HepG2 (cell line): ENCODE data around the gene STUB1. TPM values are rescaled to one million over a fixed set of nuclear protein-coding genes. Genes with fewer than 3 reads are reported as not detected.

ENCODE experiments used
- ARID4A ChIP-seq: sonication (generic); formaldehyde crosslinking; IDR thresholded peaks from 2 replicates; pipeline ENCODE4 v1.5.0; 2020; ENCODE audit warnings: mild to moderate bottlenecking, missing genetic modification reagents, borderline replicate concordance
- DZIP1 ChIP-seq: sonication (generic); formaldehyde crosslinking; IDR thresholded peaks from 2 replicates; pipeline ENCODE4 v1.5.0; 2020; ENCODE audit warnings: mild to moderate bottlenecking, missing genetic modification reagents
- FLYWCH1 ChIP-seq: sonication (generic); formaldehyde crosslinking; IDR thresholded peaks from 2 replicates; pipeline ENCODE4 v1.8.1; 2023; ENCODE audit warnings: mild to moderate bottlenecking, missing genetic modification reagents
- HDAC1 ChIP-seq: sonication (generic); formaldehyde crosslinking; IDR thresholded peaks from 2 replicates; pipeline ENCODE4 v1.5.1; 2020; ENCODE audit warnings: mild to moderate bottlenecking, missing genetic modification reagents
- HOXA9 ChIP-seq: sonication (generic); formaldehyde crosslinking; IDR thresholded peaks from 2 replicates; pipeline ENCODE4 v1.8.1; 2022; ENCODE audit warnings: missing genetic modification reagents, mild to moderate bottlenecking, moderate library complexity, borderline replicate concordance
- KDM5B ChIP-seq: sonication (generic); formaldehyde crosslinking; IDR thresholded peaks from 2 replicates; pipeline ENCODE4 v1.4.0; 2020; ENCODE audit warnings: missing genetic modification reagents, mild to moderate bottlenecking, borderline replicate concordance
- KLF13 ChIP-seq: sonication (generic); formaldehyde crosslinking; IDR thresholded peaks from 2 replicates; pipeline ENCODE4 v1.4.0; 2020; ENCODE audit warnings: mild to moderate bottlenecking, missing genetic modification reagents
- KMT2A ChIP-seq: sonication (generic); formaldehyde crosslinking; IDR thresholded peaks from 2 replicates; pipeline ENCODE4 v1.4.0; 2020; ENCODE audit warnings: missing genetic modification reagents
- MLLT10 ChIP-seq: sonication (generic); formaldehyde crosslinking; IDR thresholded peaks from 2 replicates; pipeline ENCODE4 v1.4.0; 2020; ENCODE audit warnings: missing genetic modification reagents
- RARG ChIP-seq: sonication (generic); formaldehyde crosslinking; IDR thresholded peaks from 2 replicates; pipeline ENCODE4 v1.4.0; 2020; ENCODE audit warnings: low read depth, mild to moderate bottlenecking, missing genetic modification reagents
- SCMH1 ChIP-seq: sonication (generic); formaldehyde crosslinking; IDR thresholded peaks from 2 replicates; pipeline ENCODE4 v1.9.0; 2021; ENCODE audit warnings: missing genetic modification reagents, mild to moderate bottlenecking, borderline replicate concordance
- SNAI1 ChIP-seq: sonication (generic); formaldehyde crosslinking; IDR thresholded peaks from 2 replicates; pipeline ENCODE4 v1.5.0; 2020; ENCODE audit warnings: mild to moderate bottlenecking, missing genetic modification reagents, borderline replicate concordance
- WIZ ChIP-seq: sonication (generic); formaldehyde crosslinking; IDR thresholded peaks from 2 replicates; pipeline ENCODE4 v1.5.1; 2020; ENCODE audit warnings: mild to moderate bottlenecking, missing genetic modification reagents
- ZBTB21 ChIP-seq: sonication (generic); formaldehyde crosslinking; IDR thresholded peaks from 2 replicates; pipeline ENCODE4 v1.4.0; 2020; ENCODE audit warnings: missing genetic modification reagents
- ZNF101 ChIP-seq: sonication (generic); formaldehyde crosslinking; IDR thresholded peaks from 2 replicates; pipeline ENCODE4 v1.4.0; 2020; ENCODE audit warnings: mild to moderate bottlenecking, low read depth, missing genetic modification reagents, borderline replicate concordance
- ZNF547 ChIP-seq: sonication (generic); formaldehyde crosslinking; IDR thresholded peaks from 2 replicates; pipeline ENCODE4 v1.5.1; 2020; ENCODE audit warnings: mild to moderate bottlenecking, missing genetic modification reagents
- ZNF549 ChIP-seq: sonication (generic); formaldehyde crosslinking; IDR thresholded peaks from 2 replicates; pipeline ENCODE4 v1.5.0; 2020; ENCODE audit warnings: missing genetic modification reagents
- ZNF619 ChIP-seq: sonication (generic); formaldehyde crosslinking; IDR thresholded peaks from 2 replicates; pipeline ENCODE4 v1.4.0; 2020; ENCODE audit warnings: mild to moderate bottlenecking, missing genetic modification reagents
- polyA plus RNA-seq, 8 experiments: library from polyadenylated mRNA; depleted of rRNA in 3 of 8; stranded (reverse) in 7 of 8; unstranded in 1 of 8; fragments of >200 nt; fragmentation: Illumina TruSeq in 4 of 8; extraction: Trizol in 4 of 8; gene quantifications; 2 replicates each; pipeline versions ENCODE4 v1.2.1 to v1.2.3, GENCODE V29; 2011 to 2016; ENCODE audit warnings: low read depth in 4 of 8, missing spikeins in 1 of 8, mixed read lengths in 1 of 8; ENCODE audit not compliant: insufficient read depth in 1 of 8
- total RNA-seq, 5 experiments: library from RNA; depleted of rRNA; stranded (reverse); fragments of >200 nt; fragmentation: Illumina TruSeq; extraction: Trizol; gene quantifications; 2 replicates each; pipeline ENCODE4 v1.2.3, GENCODE V29; 2016; ENCODE audit warnings: low read depth in 1 of 5
- TF ChIP-seq, protein P1 (sequence below): sonication (generic); formaldehyde crosslinking; IDR thresholded peaks from 2 replicates; pipeline ENCODE4 v1.4.0; 2020; ENCODE audit warnings: missing genetic modification reagents
- TF ChIP-seq, protein P2 (sequence below): sonication (generic); formaldehyde crosslinking; IDR thresholded peaks from 2 replicates; pipeline ENCODE4 v1.5.0; 2020; ENCODE audit warnings: missing genetic modification reagents
- TF ChIP-seq, protein P3 (sequence below): sonication (generic); formaldehyde crosslinking; IDR thresholded peaks from 2 replicates; pipeline ENCODE4 v1.8.1; 2023; ENCODE audit warnings: mild to moderate bottlenecking, missing genetic modification reagents, borderline replicate concordance

Gene STUB1
- total and polyA plus RNA-seq, 2 of the 13 experiments (the other 11 are each of a cell fraction or from before 2014, with no cell fraction given): 52.9 to 78.2 TPM

DNA sequence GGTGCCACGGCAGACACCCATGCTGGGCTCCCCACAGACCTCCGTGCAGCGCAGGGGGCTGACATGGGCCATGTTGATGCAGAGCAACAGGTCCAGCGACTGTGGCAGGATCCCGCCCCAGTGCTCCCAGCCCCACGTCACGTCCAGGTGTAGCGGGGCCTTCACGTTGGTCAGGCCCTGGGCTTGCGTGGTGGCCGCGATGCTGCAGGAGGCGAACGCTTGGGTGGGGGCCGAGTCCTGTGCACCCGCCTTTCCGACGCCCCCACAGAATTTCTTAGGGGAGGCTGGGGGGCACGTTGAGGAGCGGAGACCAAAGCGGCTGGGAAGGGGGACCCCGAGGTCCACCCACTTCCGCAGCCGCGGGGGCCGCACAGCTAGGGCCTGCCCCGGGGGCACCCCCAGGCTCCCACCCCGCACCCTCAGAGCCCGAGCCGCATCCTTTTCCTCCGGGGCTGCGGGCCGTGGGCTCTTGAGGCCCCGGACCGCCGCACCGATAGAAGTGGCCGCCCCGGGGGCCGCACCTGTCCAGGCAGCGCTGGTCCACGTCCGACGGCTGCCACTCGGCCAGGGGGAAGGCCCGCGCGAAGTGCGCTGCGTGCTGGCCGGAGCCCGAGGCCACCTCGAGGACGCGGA, 44.5 kb upstream of the STUB1 start (continued):
- peak; percentile 18 for TF ChIP-seq DZIP1
- TF ChIP-seq KDM5B (CRISPR knock-in tag): no peak
- TF ChIP-seq, protein P1, sequence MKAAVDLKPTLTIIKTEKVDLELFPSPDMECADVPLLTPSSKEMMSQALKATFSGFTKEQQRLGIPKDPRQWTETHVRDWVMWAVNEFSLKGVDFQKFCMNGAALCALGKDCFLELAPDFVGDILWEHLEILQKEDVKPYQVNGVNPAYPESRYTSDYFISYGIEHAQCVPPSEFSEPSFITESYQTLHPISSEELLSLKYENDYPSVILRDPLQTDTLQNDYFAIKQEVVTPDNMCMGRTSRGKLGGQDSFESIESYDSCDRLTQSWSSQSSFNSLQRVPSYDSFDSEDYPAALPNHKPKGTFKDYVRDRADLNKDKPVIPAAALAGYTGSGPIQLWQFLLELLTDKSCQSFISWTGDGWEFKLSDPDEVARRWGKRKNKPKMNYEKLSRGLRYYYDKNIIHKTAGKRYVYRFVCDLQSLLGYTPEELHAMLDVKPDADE (CRISPR knock-in tag): no peak
- no peak for TF ChIP-seq MLLT10
- no peak for TF ChIP-seq ZNF101 (CRISPR knock-in tag)
- no peak for TF ChIP-seq ZNF547 (CRISPR knock-in tag)
- TF ChIP-seq, protein P2, sequence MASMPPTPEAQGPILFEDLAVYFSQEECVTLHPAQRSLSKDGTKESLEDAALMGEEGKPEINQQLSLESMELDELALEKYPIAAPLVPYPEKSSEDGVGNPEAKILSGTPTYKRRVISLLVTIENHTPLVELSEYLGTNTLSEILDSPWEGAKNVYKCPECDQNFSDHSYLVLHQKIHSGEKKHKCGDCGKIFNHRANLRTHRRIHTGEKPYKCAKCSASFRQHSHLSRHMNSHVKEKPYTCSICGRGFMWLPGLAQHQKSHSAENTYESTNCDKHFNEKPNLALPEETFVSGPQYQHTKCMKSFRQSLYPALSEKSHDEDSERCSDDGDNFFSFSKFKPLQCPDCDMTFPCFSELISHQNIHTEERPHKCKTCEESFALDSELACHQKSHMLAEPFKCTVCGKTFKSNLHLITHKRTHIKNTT (CRISPR knock-in tag): no peak
- no peak for TF ChIP-seq ZNF549 (CRISPR knock-in tag)
- TF ChIP-seq FLYWCH1 (CRISPR knock-in tag): no peak
- TF ChIP-seq HOXA9: no peak
- TF ChIP-seq ZNF619 (CRISPR knock-in tag): 0 out of 2 replicates have a peak, but pooled peaks have one; percentile 14
- no peak; the same call in 1 of the 2 replicates for TF ChIP-seq ARID4A (CRISPR knock-in tag)
- 0 out of 2 replicates have a peak, but pooled peaks have one; percentile 56 for TF ChIP-seq WIZ
- no peak for TF ChIP-seq RARG (CRISPR knock-in tag)
- no peak for TF ChIP-seq ZBTB21 (CRISPR knock-in tag)
- no peak for TF ChIP-seq KMT2A (CRISPR knock-in tag)
- TF ChIP-seq, protein P3, sequence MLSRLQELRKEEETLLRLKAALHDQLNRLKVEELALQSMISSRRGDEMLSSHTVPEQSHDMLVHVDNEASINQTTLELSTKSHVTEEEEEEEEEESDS (CRISPR knock-in tag): no peak
- no peak for TF ChIP-seq KLF13 (CRISPR knock-in tag)
- TF ChIP-seq SCMH1 (CRISPR knock-in tag): no peak
- TF ChIP-seq SNAI1 (CRISPR knock-in tag): no peak
- TF ChIP-seq HDAC1 (CRISPR knock-in tag): no peak
